CD4-positive, alpha-beta T cell treated with Interferon alpha-2 for 1 hour (primary cell): Measurements from ENCODE around the gene C1QTNF3.
"Not testable (repeated sequence)": the region's sequence is repeated elsewhere in the genome, so short reads cannot be mapped to it uniquely, and the experiment has no call there.

Experiments used
- DNase-seq, 2 donors: peaks; one replicate each; pipeline ENCODE4 v3.0.0-alpha.2; 2020 to 2022

Gene C1QTNF3

DNA sequence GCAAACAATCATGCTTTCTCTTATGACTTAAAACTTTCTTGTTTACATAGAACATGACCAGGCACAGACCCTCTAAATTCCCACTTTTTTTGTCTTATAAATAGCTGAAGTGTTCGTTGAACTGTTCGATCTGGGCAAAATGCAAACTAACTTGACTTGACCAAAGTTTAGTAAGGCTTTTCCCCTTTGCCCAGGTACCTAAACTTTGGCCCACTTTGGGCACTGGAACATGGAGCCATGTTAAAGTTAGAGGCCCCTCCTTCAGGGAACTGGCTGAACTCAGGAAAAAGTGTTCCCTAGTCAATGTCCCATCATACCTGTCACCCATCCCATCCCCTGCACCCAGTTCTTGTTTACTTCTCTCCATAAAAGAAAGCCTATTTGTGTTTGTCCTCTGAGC is 25.8 kb downstream of the C1QTNF3 start:
- no peak for DNase-seq

GRCh38 chr5:34016750-34017149 is 26.3 kb downstream of the C1QTNF3 start:
- DNase-seq: no peak

DNA sequence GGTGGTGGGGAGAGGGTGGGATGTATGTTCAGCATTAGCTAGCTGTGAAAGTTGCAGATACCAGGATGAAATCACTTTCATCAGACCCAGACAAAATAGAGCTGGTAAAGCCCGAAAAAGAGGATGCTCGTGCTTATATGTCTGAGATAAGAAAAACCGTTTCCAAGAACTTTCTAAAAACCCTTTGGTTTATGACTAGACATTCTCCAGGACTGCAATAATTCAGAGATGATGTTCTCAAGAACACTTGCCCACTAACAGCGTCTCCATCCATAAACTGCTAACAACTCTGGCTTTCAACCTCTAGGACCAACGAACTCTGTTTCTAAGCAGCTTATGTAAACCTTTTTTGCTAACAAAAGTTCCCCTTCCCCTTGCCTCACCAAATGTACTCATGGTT is 26.8 kb downstream of the C1QTNF3 start:
- DNase-seq: no peak

DNA sequence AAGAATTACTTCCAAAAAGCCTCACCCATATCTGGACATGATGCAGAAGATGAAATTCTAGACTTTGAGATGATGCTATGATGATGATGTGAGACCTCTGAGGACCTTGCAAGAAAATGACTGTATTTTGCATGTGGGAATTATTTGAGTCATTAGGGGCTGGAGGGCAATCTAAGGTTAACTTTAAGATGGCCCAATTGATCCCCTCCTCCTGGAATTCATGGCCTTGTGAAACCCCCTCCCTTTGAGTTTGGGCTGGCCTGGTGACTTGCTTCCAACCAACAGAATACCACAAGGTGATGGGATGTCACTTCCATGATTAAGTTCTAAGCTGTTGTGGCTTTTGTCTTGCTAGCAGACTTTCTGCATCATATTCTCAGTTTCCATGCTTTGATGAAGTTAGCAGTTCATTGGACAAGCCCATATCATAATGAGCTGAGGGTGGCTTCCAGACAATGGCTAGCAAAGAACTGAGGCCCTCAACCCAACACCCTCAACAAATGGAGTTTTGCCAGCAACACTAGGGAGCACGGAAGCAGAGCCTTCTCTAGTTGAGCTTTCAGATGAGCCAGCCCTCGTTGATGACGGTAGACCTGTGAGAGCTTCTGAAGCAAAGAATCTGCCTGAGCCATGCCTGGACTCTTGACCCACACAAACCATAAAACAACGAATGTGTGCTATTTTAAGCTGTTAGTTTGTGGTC is 27.7 kb downstream of the C1QTNF3 start:
- no peak for DNase-seq

- DNase-seq: no peak
Measured at GRCh38 chr5:34014626-34015025, 28.4 kb downstream of the C1QTNF3 start.

DNA sequence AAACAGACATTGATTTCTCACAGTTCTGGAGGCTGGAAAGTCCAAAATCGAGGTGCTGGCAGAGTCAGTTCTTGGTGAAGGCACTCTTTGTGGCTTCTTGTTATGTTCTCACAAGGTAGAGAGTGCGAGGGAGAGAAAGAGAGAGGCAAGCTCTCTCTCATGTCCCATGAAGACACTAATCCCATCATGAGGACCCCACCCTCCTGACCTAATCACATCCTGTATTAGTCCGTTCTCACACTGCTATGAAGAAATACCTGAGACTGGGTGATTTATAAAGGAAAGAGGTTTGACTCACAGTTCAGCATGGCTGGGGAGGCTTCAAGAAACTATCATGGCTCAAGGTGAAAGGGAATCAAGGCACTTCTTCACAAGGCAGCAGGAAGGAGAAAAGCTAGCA is 29.5 kb downstream of the C1QTNF3 start:
- DNase-seq: no peak

DNA sequence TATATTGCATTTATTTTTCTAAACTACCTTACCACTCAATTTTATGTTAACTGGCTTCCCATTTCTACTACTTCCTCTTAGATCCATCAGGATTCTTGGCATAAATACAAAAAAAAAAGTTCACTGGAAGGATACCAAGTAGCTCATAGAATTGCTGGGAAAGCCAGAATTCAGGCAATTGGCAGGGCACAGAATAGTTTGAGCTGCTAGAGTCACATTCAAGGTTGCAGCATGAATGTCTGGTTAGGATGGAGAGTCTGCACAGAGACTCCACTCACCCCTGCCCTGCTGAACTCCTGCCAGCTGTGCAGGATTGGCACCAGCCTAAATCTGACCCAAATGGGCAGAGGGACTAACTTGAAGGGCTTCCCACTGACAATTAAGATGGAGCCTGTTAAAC is 30.2 kb downstream of the C1QTNF3 start:
- DNase-seq: no peak

GRCh38 chr5:34011536-34011935 is 31.5 kb downstream of the C1QTNF3 start:
- no peak for DNase-seq

DNA sequence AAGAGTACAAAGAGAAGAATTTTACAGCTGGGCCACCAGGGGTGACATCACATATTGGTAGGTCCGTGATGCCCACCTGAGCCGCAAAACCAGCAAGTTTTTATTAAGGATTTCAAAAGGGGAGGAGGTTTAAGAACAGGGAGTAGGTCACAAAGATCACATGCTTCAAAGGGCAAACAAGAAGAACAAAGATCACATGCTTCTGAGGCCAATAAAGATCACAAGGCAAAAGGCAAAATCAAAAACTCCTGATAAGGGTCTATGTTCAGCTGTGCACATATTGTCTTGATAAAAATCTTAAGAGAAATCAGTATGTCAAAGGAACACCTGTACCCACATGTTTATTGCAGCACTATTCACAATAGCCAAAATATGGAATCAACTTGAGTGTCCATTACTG is 32.9 kb downstream of the C1QTNF3 start:
- not testable (repeated sequence) for DNase-seq

- no peak for DNase-seq
Measured at GRCh38 chr5:34009610-34010009, 33.4 kb downstream of the C1QTNF3 start.

- DNase-seq: no peak
Measured at GRCh38 chr5:34008802-34009201, 34.2 kb downstream of the C1QTNF3 start.

- DNase-seq: peak; percentile 90
Measured at GRCh38 chr5:34007621-34008600, 35.1 kb downstream of the C1QTNF3 start, which contains the start of gene AMACR. AMACR (minus strand) TSS chr5:34008050; CDS start chr5:34008019, 31 bp downstream.

GRCh38 chr5:34007201-34007620 is 35.8 kb downstream of the C1QTNF3 start:
- DNase-seq: peak in 1 of 2 donors; percentile 8

- DNase-seq: no peak
Measured at GRCh38 chr5:34005681-34006080, 37.3 kb downstream of the C1QTNF3 start.

GRCh38 chr5:34005211-34005610 is 37.8 kb downstream of the C1QTNF3 start:
- no peak for DNase-seq

DNA sequence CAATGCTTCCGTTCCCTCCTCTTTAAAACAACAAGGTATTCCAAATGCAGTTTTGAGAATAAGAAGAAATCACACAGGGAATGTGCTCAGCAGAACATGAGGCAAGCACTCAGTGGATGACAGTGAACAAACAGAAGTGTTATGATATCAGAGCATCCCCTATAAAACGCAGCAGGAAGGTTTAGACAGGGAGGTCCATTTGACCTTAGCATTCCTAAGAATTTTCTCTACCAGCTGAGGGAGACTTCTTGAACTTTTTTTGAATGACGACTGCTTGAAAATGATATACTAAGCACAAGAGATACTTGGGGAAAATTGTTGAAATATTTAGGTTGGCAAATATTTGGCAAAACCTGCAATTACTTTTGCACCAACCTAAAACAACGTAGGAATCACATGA is 39.1 kb downstream of the C1QTNF3 start:
- no peak for DNase-seq

GRCh38 chr5:34002629-34003328 is 40.2 kb downstream of the C1QTNF3 start:
- no peak for DNase-seq

- no peak for DNase-seq
Measured at GRCh38 chr5:34001241-34001841, 41.7 kb downstream of the C1QTNF3 start.

- no peak for DNase-seq
Measured at GRCh38 chr5:33999978-34000377, 43.0 kb downstream of the C1QTNF3 start.

DNA sequence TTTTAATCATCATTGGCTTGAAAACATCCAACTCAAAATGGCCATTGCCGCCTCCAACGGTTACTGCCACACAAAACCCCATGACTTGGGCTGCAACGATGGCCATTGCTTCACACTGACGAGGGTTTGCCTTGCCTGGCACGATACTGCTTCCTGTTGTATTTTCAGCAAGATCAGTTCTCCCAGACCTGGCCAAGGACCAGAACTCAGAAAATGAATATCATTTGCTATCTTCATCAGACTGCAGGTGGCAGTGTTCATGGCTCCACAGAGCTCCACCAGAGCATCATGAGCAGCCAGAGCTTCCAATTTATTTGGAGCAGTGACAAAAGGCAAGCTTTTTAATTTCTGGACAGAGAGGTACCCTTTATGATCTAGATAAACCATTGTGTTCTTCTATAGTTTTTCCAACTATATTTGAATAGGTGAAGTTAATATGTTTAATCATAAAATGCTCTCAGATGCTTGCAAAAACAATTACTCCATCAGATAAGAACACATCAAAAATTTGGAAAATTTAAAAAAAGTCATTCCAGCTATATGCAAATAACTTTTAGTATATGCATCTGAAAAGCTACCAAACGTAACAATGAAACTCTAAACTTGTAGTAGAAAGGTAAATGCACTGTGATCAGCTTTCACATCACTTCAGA is 45.6 kb downstream of the C1QTNF3 start:
- DNase-seq: peak; percentile 6 to 47

- DNase-seq: no peak
Measured at GRCh38 chr5:33995865-33996264, 47.1 kb downstream of the C1QTNF3 start.

DNA sequence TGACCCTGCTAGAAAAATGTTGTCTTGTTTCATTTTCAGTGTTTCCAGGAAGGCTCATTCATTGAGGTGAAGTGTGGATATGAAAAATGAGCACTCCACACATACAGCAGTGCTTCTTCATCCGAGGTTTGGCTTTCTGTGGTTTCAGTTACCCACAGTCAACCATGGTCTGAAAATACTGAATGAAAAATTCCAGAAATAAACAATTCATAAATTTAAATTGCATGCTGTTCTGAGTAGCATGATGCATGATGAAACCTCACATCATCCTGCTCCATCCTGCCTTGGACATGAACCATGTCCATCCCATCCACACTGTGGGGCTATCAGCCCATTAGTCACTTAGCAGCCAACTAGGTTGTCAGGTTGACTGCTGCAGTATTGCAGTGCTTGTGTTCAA is 48.2 kb downstream of the C1QTNF3 start:
- no peak for DNase-seq
